ENCODE data around the gene LRP1.

The LRP1 gene

GRCh38 chr12:57215668-57216013 is 87.4 kb downstream of the LRP1 start:
- no peak for FAIRE-seq

DNA sequence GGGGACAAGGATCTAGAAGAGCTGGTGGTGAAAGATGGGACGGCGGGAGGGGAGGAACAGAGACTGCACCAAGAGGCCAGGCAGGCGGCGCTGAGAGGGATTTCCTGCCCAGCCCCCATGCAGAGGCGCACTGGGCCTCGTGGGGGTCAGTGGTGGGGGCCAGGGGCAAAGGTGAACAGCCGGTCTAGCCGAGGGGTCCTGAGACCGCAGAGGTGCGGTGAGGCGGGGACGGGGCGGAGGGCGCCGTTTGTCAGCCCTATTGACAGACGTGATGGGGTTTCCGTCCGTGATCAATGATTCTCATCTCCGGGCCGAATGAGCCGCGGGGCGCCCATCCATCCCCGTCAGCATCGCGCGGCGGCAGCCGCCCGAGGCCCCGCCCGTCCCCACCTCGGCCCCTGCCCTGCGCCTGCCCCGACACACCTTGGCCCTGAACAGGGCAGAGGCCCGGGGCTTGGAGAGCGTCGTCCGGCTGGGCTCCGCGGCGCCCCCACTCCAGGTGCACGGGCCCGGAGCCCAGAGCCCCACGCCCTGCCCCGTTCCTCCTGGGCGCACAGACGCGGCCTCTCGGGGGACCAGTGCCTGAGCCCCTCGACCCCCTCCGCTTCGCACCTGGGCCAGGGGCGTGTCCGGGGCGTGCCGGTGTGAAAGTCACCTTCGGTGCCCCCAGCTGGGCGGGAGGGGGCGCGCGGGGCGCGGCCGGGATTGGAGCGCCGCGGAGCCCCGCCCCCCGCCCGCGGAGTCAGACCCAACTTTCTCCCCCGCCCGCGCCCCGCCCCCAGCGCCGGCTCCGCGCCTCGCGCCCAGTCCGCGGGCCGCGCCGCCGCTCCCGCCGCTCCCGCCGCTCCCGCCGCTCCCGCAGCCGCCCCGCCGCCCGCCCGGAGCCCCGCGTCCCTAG is 88.0 kb downstream of the LRP1 start, which contains the start of gene NXPH4:
NXPH4 (plus strand) TSS at position 781 of the 898 bp plus-strand sequence. CDS start 176 bp downstream, outside the sequence.
- FAIRE-seq, result no peak

DNA sequence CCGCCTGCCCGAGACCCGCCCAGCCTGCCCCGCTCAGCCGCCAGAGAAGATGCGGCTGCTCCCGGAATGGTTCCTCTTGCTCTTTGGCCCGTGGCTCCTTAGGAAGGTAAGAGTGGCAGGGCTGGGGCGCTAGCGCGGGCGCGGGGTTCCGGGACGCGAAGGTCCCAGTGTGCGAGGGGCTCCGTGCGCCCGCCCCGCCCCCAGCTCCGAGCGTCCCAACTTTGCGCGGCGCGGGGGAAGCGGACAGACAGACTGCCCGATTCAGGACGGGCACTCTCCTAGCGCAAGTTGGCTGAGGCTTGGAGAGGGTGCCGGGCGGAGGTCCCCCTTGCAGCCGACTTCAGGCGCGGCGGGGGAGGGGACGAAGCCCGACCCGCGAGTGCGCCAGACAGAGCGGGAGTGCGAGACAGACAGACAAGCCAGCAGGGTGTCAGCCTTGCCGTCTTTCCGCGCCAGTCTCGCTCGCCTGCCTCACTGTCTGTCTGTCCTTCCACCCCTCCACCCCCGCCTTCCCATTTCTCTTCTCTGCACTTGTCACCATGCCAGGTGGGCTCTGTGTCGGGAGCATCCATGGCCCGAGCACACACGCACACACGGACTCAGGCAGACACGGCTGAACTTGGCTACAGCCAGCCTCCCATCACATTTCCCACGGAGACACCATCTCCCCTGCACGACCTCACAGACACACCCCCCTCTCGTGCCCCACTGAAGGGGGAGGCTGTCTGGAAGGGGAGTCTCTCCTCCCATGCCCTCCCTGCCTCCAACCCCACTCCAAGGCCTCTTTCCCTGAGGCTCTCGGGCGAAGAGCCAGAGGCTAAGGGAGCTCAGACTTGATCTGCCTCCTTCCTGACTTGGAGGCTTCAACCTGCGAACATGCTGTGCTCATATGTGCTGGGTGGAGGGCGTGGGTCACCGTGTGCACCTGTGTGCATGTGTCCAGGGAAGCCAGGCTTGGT is 88.9 kb downstream of the LRP1 start:
- no peak for FAIRE-seq

- no peak for FAIRE-seq
Measured at GRCh38 chr12:57218030-57218853, 90.0 kb downstream of the LRP1 start.

DNA sequence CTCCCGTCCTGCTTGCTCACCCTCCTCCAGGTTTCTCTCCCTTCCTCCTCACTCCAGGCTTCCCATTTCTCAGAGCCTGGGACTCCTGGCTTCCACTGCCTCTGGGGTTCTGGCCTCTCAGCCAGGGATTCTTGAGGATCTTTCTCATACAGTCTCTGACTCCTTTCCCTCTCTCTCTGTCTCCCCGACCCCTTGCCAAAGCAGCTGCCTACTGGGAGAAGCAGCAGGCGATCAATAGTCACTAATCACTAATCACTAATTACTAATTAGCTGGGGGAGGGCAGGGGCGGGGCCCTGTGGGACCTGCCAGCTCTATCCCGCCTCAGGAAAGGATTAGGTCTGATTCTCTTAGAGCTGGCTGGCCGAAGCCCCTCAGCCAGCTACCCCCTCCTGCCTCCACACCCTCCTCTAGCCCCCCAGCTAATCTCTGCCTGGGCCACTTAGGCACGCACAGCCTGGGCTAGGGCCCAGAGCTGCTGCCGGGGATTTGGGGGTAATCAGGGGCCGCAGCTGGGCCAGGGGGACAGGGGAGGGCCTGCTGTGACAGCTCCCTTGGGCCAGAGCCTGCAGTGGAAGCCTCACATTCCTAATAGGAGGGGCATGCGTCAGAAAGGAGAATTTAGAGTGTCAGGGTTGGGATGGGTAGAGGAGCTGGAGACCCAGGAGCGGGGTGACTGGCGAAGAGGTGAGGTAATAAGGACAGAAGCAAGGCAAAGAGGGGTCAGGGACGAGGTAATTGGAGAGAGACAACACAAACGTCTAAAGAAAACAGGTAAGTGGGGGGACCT is 91.1 kb downstream of the LRP1 start:
- FAIRE-seq, result no peak

DNA sequence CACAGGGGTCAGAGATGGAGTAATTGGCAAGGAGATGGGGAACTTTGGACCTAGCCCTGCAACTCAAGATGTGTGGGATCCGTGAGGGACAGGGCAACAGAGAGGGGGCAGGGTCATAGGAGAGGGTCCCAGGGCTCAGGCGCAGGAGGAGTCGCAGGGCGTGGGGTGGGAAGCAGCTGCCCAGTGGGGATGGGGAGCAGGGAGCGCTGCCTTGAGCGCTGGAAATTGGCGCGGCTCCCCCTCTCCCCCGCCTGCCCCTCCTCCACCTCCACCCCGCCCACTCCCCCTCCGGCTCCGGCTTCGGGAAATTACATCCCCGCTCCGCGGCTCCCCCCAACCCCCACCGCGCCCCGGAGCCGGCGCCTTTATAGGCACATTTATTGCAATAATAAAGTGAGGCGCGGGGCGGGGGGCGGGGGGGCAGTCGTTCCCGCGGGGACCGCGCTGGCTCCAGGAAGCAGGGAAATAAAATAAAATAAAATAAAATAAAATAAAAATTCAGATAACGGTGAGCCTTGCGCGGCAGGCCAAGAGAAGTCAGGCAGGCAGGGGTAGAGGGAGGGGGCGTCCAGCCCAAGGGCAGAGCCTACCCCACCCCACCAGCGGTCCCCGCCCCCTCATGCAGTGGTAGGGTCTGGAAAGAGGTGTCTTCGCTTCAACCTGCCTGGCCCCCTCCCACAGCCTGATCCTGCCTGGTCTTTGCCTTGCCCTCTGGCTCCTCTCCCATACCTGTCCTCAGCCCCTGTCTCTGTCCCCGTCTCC is 91.9 kb downstream of the LRP1 start:
- no peak for FAIRE-seq

GRCh38 chr12:57220770-57221168 is 92.5 kb downstream of the LRP1 start:
- no peak for FAIRE-seq

- FAIRE-seq, result no peak
Measured at GRCh38 chr12:57221169-57221917, 93.1 kb downstream of the LRP1 start.

- no peak for FAIRE-seq
Measured at GRCh38 chr12:57222286-57223190, 94.3 kb downstream of the LRP1 start.

DNA sequence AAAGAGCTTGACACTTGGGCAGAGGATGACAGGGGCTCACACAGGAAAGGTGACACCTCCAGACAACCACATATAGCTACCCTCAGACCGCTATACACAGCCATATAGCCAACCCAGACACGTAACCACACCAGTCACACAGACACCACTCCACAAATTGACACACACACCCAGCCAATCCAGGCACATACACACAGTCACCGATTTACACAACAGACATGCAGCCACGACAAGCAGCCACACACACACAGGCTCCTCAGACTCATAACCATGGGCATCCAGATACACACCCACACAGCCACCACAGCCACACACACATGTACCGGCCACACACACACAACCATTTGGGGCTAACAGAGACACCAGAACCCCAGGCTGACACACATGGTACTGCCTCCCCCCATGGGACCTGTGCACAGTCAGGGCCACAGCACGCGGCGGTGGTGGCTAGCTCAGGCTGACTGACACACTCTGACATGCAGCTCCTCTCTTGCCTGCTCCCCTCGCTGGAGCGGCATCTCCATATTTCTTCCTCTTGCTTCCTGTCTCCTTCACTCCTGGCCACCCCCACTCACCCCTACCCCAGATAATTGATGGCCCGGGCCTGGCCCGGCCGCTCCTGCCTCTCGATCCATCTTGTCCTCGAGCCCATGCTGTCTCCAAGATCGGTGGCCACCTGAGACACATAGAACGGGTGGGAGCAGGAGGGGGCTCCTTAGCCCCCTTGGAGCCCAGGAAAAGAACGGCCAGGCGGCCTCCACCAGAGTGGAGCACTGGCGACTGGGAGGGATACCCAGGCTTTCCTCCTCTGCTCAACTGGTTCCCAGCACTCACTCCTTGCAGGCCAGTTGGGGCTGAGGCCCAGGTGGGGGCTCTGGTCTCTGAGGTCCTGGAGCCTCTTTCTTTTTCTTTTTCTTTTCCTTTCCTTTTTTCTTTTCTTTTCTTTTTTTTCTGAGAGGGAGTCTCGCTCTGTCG is 95.2 kb downstream of the LRP1 start:
- FAIRE-seq, result no peak

DNA sequence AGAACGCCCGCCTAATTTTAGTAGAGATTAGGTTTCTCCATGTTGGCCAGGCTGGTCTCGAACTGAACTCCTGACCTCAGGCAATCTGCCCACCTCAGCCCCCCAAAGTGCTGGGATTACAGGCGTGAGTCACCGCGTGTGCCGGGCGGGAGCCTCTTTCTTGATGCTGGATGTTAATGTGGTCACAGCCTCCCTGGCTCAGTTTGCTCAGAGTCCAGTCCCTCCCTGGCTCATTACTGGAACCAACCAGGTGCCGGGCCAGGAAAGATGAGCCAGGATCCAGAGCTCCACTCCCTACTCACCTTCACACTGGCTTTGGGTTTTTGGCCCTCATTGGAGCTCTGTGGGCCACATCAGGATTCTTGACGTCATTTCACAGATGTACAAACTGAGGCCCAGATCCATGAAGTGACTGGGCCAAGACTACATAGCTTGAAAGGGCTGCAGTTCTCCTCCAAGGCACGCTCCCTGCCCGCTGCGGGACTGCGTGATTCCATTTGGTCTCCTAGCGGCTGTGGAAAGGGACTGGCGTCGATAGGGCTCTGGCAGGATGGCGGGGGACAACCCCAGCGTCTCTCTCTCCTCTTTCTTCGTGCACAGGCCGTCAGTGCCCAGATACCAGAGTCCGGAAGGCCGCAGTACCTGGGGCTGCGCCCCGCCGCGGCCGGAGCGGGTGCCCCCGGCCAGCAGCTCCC is 96.1 kb downstream of the LRP1 start:
- FAIRE-seq, result no peak

DNA sequence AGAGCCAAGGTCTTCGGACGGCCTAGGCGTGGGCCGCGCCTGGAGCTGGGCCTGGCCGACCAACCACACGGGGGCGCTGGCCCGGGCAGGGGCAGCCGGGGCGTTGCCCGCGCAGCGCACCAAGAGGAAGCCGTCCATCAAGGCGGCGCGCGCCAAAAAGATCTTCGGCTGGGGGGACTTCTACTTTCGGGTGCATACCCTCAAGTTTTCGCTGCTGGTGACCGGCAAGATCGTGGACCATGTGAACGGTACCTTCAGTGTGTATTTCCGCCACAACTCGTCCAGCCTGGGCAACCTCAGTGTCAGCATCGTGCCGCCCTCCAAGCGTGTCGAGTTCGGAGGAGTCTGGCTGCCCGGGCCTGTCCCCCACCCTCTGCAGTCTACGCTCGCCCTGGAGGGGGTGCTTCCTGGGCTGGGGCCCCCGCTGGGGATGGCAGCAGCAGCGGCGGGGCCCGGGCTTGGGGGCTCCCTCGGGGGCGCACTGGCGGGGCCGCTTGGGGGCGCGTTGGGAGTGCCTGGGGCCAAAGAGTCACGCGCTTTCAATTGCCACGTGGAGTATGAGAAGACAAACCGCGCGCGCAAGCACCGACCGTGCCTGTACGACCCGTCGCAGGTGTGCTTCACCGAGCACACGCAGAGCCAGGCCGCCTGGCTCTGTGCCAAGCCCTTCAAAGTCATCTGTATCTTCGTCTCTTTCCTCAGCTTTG is 96.8 kb downstream of the LRP1 start:
- no peak for FAIRE-seq

DNA sequence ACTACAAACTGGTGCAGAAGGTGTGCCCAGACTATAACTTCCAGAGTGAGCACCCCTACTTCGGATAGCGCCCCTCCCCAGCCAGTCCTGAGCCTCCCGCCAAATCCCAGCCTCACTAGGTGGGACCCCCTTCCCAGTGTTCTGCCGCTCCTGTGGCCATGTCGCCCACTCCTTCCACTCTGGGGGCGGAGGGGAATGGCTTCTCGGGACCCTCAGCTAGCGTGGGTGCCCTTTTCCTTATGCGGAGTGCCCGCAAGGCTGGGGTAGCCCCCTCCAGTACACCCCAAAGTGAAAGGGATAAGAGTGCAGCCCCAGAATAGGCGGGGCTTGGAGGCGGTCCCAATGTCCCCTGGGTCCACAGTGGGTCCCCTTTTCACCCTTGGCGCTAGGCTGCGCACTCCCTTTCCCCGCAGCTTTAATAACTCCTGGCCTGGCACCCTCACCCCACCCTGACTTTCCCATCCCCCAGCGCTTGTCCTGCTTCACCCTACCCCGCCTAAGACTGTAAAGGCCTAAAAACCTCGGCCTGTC is 97.5 kb downstream of the LRP1 start:
- FAIRE-seq, result no peak

- no peak for FAIRE-seq
Measured at GRCh38 chr12:57226588-57227314, 98.5 kb downstream of the LRP1 start.

DNA sequence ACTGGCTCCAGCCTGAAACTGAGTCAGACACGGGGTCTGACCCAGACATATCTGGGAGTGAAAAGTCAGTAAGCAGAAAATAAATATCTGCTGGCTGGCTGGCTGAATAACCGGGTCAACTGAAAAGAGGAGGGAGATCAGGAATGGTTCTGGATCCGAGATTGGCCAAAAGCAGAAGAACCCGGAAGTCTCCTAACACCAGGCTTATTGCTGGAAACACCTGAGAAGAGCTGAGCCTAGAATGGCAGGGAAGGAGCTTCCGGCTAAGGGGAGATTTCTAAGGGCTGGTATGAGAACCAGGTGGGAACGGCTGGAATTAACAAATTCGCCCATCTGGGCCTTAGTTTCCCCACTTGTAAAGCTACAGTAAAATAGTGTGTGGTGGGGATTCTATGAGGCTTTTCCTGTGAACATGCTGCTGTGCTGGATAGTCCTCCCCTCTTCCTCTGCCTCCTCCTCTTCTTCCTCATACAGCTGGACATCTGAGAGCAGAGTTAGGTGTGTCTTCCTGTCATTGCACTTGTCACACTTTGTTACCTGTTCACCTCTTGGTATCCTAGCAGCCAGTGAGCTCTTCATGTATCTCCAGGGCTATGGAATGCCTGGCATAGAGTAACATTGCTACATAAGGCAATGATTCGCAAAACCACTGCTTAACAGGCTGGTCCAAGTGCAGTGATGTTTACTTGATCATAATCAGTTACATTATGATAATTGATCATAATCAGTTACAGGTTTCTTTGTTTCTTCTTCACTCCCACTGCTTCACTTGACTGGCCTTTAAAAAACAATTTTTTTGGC is 99.2 kb downstream of the LRP1 start:
- FAIRE-seq, result no peak

Data from endometrium (tissue), 2 donors.